ENCODE data around the gene ZMAT5.

The ZMAT5 gene

DNA sequence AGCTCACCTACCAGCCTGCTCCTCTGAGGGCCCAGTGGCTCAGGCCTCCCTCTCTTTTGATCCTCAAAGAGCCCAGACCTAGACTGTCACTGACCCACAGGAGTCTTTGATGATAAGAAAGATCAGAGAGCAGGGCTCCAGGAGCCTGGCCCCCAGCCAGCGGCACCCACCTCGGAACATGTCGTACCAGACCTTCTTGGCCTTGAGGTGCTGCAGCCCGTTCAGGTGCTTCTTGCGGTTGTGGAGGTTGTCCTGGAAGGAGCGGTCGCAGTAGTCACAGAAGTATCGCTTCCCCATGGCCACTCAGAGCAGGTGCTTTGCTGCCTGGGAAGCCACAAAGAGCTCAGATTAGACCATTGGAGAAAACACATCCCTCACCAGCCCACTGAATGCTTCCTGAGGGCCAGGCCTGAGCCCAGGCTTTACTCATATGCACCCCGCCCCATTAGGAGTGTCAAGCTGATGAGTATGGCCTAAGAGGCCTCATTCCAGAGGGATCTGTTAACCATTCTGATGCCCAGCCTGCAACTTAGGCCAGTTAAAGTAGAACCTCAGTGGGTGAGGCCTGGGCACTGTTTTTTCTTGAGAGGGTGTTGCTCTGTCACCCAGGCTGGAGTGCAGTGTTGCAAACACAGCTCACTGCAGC is 18.4 kb downstream of the ZMAT5 start:
- TF ChIP-seq CTCF (IDR thresholded peaks at IDR 0.05; ENCODE audit: borderline replicate concordance, insufficient read depth, low read depth, low read length) = no peak
- no peak overlapping the region for H3K4me3 ChIP-seq (ENCODE audit: low read depth, low read length)

DNA sequence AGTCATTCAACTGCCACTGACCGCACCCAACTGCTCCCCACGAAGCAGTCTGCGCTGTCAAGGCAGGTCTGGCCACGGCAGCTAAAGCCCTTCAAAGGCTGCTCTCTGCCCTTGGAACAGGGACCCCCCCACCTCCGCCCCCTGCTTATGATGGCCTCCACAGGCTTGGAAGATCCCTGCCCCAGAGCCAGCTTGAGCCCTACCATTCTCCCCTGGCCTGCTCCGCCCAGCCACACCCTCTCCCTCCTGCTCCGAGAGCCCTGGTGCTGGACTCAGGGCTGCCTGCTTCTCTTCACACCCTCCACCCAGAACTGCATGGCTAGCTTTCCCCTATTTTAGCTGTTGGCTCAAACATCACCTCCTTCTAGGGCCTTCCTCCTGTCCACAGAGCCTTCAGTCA is 19.0 kb downstream of the ZMAT5 start:
- TF ChIP-seq CTCF (IDR thresholded peaks at IDR 0.05; ENCODE audit: borderline replicate concordance, insufficient read depth, low read depth, low read length) = no peak
- H3K4me3 ChIP-seq (ENCODE audit: low read depth, low read length) = no peak overlapping the region

DNA sequence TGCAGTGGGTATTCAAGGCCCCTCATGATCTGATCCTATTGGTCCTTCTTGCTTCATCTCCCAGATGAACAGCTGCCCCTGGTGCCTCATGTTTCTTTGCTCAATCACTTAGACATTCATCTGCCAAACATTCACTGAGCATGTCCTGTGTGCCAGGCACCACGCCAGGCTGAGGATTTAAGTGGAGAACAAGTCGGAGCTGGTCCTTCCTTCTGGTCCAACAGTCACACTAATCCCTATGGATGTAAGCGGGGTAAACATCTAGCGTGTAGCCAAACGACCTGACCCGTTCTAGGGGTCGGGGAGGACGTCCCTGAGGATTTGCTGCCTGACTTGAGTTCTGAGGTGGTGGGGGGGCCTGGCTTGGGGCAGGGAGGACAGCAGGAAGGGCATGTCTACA is 21.9 kb downstream of the ZMAT5 start:
- no peak for TF ChIP-seq CTCF (IDR thresholded peaks at IDR 0.05; ENCODE audit: borderline replicate concordance, insufficient read depth, low read depth, low read length)

GRCh38 chr22:29742326-29742725 is 24.5 kb downstream of the ZMAT5 start:
- TF ChIP-seq CTCF (IDR thresholded peaks at IDR 0.05; ENCODE audit: borderline replicate concordance, insufficient read depth, low read depth, low read length) = no peak
- no peak overlapping the region for H3K4me3 ChIP-seq (ENCODE audit: low read depth, low read length)

More for the DNA sequence above, 21.9 kb downstream of the ZMAT5 start:
- no peak overlapping the region for H3K4me3 ChIP-seq (ENCODE audit: low read depth, low read length)

GRCh38 chr22:29741926-29742325 is 24.9 kb downstream of the ZMAT5 start:
- no peak for TF ChIP-seq CTCF (IDR thresholded peaks at IDR 0.05; ENCODE audit: borderline replicate concordance, insufficient read depth, low read depth, low read length)
- H3K4me3 ChIP-seq (ENCODE audit: low read depth, low read length) = no peak overlapping the region

DNA sequence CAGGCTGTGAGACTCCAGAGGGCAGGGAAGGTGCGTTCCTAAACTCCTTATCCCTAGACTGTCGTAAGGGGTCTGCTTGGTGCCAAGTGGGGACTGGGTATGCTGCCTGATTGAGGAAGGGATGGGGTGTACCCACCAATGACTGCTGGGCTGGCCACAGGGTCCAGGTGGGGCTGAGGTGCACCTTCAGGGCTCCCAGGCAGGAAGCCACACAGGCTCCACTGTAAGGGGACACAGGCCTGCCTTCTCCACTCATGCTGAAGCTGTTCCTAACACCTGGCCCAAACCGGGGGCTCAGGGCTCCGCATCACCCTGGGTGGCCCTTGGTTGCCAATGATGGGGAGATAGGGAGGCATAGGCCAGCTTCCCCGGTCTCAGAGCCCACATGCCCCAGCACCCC is 26.6 kb downstream of the ZMAT5 start:
- H3K4me3 ChIP-seq (ENCODE audit: low read depth, low read length) = no peak overlapping the region
- TF ChIP-seq CTCF (IDR thresholded peaks at IDR 0.05; ENCODE audit: borderline replicate concordance, insufficient read depth, low read depth, low read length) = no peak

- TF ChIP-seq CTCF (IDR thresholded peaks at IDR 0.05; ENCODE audit: borderline replicate concordance, insufficient read depth, low read depth, low read length) = no peak
- no peak overlapping the region for H3K4me3 ChIP-seq (ENCODE audit: low read depth, low read length)
Measured at GRCh38 chr22:29739346-29739875, 27.4 kb downstream of the ZMAT5 start.
